Non-pigmented ciliary epithelial cell (primary cell): Measurements from ENCODE around the gene ITFG1.
"Not testable (repeated sequence)": the region's sequence is repeated elsewhere in the genome, so short reads cannot be mapped to it uniquely, and the experiment has no call there.

ENCODE experiments used
- DNase-seq: peaks from one replicate; pipeline ENCODE4 v3.0.0-alpha.2; 2010; ENCODE audit warnings: low read depth

ITFG1 gene

DNA sequence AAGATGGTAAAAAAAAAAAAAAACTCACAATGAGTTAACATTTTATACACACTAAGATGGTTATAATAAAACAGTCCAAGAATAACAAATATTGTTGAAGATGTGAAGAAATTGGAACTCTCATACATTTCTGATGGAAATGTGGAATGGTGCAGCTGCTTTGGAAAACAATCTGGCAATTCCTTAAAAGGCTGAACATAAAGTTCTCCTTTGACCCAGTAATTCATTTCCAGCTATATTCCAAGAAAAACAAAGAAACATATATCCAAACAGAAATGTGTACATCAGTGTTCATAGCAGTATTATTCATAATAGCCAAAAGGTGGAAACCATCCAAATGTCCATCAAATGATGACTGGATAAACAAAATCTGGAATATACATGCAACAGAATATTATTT lies 219.8 kb downstream of the ITFG1 start:
- no peak for DNase-seq

DNA sequence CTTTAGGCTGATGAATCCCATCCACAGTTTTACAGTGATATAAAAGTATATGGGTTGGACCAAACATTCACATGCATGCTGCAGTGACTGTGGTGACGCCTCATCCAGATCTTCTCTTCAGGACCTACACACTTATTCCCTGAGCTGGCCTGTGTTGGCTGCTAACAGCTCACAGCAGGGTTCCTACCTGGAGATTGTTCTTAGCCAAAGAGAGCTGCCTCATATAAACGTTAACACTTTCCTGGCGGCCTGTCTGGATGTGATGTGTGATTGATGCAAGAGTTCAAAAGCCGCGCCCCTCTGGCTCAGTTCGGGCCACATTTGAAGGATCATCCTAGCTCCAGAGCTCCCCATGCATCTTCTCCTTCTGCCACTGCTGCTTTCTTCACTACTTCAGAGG lies 224.1 kb downstream of the ITFG1 start:
- no peak for DNase-seq

GRCh38 chr16:47230296-47230695 lies 230.6 kb downstream of the ITFG1 start:
- DNase-seq = no peak

GRCh38 chr16:47229053-47230050 lies 231.5 kb downstream of the ITFG1 start:
- DNase-seq = no peak

DNA sequence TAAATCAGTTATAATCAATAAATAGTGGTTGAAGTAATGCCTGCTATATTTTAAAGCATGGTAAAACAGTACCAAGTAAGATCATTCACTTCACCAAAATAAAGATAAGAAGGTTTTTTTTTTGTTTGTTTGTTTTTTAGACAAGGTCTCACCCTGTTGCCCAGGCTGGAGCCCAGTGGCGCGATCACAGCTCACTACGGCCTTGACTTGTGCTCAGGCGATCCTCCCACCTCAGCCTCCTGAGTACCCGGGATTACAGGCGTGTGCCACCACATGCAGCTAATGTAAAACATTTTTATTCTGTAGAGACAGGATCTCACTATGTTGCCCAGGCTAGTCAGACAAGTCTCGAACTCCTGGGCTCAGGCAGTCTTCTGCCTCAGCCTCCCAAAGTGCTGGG lies 232.6 kb downstream of the ITFG1 start:
- DNase-seq = no peak

- DNase-seq = no peak
Measured at GRCh38 chr16:47213761-47214440, 247.0 kb downstream of the ITFG1 start.

DNA sequence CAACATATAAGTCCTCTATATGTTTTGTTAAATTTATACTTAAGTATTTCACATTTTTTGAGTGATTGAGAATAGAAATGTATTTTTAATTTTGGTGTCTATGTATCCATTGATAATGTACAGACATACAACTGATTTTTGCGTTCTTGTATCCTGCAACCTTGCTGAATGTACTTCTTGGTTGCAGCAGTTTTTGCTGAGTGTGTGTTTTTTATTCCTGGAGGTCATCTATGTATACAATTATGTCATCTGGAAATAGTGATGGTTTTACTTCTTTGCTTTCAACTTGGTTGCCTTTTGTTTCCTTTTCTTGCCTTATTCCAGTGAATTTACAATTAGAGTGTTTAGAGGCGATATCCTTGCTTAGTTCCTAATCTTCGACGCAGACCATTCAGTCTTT lies 249.6 kb downstream of the ITFG1 start:
- no peak for DNase-seq

GRCh38 chr16:47204736-47205504 lies 255.9 kb downstream of the ITFG1 start:
- no peak for DNase-seq

DNA sequence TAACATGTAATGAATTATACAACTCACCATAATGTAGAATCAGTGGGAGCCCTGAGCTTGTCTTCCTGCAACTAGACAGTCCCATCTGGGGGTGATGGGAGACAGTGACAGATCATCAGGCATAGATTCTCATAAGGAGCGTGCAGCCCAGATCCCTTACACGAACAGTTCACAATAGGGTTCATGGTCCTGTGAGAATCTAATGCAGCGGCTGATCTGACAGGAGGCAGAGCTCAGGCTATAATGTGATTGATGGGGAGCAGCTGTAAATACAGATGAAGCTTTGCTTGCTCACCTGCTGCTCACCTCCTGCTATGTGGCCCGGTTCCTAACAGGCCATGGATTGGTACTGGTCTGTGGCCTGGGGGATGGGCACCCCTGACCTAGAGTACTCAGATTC lies 257.4 kb downstream of the ITFG1 start:
- DNase-seq = not testable (repeated sequence)

GRCh38 chr16:47198180-47198575 lies 262.7 kb downstream of the ITFG1 start:
- DNase-seq = no peak

- DNase-seq = no peak
Measured at GRCh38 chr16:47197536-47198179, 263.2 kb downstream of the ITFG1 start.

- DNase-seq = no peak
Measured at GRCh38 chr16:47196457-47196856, 264.4 kb downstream of the ITFG1 start.

GRCh38 chr16:47182318-47182717 lies 278.5 kb downstream of the ITFG1 start:
- no peak for DNase-seq

DNA sequence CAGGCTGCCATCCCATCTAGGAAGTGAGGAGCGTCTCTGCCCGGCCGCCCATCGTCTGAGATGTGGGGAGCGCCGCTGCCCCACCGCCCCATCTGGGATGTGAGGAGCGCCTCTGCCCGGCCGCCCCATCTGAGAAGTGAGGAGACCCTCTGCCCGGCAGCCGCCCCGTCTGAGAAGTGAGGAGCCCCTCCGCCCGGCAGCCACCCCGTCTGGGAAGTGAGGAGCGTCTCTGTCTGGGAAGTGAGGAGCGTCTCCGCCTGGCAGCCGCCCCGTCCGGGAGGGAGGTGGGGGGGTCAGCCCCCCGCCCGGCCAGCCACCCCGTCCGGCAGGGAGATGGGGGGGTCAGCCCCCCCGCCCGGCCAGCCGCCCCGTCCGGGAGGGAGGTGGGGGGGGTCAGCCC lies 279.8 kb downstream of the ITFG1 start:
- not testable (repeated sequence) for DNase-seq

DNA sequence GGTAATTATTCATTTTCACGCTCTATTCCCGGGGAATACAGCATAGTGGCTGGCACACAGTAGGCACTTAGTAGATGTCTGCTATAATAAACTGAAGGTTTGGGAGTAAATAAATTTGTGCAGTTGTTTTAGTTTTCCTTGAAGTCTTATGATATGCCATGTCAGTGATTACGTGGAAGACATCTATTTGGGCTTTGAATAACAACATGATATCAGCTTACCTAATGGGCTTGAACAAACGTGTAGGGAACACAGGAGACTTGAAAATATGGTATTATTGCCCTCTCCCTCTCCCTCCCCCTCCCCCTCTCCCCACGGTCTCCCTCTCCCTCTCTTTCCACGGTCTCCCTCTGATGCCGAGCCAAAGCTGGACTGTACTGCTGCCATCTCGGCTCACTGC lies 280.8 kb downstream of the ITFG1 start:
- no peak for DNase-seq

DNA sequence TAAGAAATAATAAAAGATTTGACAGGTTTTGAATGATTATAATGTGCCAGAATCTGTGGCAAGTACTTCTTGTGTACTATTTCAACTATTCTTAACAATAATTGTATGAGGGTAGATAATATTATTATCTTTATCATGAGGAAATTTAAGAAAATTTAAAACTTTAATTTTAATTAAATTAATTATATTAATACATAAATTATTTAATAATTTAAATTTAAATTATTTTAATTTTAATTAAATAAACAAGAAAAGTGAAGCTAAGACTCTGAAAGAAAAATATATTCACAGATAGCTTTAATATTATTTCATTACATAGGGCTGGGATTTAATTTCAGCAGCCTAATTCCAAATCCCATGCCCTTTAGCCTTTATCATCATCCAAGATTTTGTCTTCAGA lies 285.7 kb downstream of the ITFG1 start:
- DNase-seq = no peak

DNA sequence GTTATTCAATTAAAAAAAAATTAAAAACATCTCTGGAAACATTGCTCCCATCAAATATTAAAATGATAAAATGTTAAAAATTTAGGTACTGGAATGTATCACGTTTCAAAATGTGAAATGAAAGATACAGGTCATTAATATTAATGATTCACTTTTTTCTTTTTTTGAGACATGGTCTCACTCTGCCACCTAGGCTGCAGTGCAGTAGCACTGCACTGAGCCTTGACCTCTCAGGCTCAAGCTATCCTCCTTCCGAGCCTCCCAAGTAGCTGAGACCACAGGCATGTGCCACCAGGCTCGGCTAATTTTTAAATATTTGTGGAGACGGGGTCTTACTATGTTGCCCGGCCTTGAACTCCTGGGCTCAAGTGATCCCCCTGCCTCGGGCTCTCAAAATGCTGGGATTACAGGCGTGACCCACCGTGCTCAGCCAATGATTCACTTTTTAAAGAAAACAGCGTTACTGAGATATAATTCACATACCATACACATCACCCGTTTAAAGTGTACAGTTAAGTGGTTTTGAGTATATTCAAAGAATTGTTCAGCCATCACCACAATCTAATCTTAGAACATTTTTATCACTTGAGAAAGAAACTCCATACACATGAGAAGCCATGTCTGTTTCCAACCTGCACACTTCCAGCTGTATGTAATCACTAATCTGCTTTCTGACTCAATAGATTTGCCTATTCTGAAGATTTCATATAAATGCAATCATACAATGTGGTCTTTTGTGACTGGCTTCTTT lies 298.0 kb downstream of the ITFG1 start:
- DNase-seq = no peak

DNA sequence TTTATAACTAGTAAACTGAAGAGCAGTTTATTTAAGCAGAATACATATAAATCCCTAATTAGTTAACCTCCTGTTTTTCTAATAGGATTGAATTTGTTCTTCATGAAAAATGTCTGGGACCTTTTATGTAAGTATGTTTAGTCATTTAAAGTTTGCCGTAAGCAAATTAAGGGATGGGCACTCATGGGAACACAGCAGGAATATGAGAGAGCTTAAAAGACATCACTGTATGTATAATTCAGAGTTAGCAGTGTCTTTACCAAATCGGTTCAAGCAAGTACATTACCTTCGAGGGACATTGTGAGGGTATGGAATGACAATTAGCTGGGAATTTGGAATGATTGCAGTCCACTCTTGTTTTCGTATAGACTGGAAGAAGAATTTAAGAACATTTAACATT lies 299.4 kb downstream of the ITFG1 start:
- no peak for DNase-seq

GRCh38 chr16:47160422-47160821 lies 300.4 kb downstream of the ITFG1 start:
- no peak for DNase-seq

DNA sequence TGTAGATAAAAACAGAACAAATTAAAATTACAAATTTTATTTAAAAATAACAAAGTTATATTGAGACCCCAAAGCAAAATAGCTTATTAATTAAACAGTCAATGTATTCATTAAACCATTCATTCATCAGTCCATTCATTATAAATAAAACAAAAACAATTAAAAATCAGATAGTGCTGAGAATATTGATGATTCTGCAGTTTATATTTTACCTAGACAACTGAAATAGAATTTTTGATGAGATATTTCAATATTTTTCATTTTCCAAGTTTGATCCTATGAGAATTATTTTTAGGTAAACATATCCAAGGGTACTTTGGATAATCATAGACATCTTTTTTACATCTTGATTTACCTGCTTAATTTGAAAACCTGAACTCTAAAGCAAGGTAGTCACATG lies 301.9 kb downstream of the ITFG1 start:
- DNase-seq = no peak

DNA sequence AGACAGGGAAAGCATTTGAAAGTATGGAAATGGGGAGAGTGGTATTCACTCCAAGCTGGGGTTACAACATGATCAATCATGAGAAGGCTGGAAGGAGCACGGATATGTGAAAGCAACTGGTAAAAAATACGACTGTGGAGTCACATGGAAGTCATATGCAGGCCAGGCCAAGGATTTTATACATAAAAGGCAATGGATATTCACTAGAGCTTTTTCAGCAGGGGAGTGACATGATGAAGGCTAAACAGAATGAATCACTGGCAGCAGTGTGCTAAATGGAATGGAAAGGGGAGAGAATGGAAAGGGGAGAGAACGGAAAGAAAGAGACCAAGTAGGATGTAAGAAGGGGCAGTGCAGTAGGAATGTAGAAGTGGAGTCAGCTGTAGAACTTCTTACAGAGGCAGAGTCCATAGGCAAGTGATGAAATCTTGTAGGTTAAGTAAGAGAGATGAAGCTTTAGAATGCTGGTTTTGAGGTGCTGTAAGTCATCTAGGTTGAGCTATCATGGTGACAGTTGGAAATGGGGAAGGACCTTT lies 304.1 kb downstream of the ITFG1 start:
- DNase-seq = no peak
